Mucosa of descending colon (tissue), 3 donors: ENCODE measurements around the gene NHSL2. TPM values are rescaled to one million over a fixed set of nuclear protein-coding genes. Genes with fewer than 3 reads are reported as not detected.
"Not testable (repeated sequence)": the region's sequence is repeated elsewhere in the genome, so short reads cannot be mapped to it uniquely, and the experiment has no call there.

ENCODE experiments used
- ATAC-seq: fragments of 200-7000 bp; cut with Tn5 transposase; one replicate; pipeline ENCODE4 v1.9.1; 2020; ENCODE audit warnings: mild to moderate bottlenecking, moderate library complexity
- DNase-seq, 3 donors: peaks; one replicate each; pipeline ENCODE4 v3.0.0-alpha.2; 2020
- H3K36me3 ChIP-seq: fragments of 200-600 bp; one replicate; pipeline ENCODE4 v1.8.0; 2021; ENCODE audit warnings: low read depth, mild to moderate bottlenecking
- H3K4me1 ChIP-seq: fragments of 200-600 bp; one replicate; pipeline ENCODE4 v1.8.0; 2021; ENCODE audit warnings: low read depth, mild to moderate bottlenecking
- H3K4me3 ChIP-seq: fragments of 200-600 bp; one replicate; pipeline ENCODE4 v1.8.0; 2021; ENCODE audit warnings: mild to moderate bottlenecking
- H3K9me3 ChIP-seq: fragments of 200-600 bp; one replicate; pipeline ENCODE4 v1.8.0; 2021; ENCODE audit warnings: mild to moderate bottlenecking
- intact Hi-C, 2 donors: fragments of 100-400 bp; cut with DNase I in 1 of 2; cut with micrococcal nuclease in 1 of 2; formaldehyde crosslinking; loops; one replicate each; pipeline versions ENCODE4 v1.11.0 to v1.11.1; 2022; cut with DNase I, micrococcal nuclease
- total RNA-seq, 3 donors: library from RNA; stranded (reverse); fragmentation: NEBNext Ultra II Directional in 2 of 3; extraction: Animal tissue kit (Norgen Biotek cat#: 25700) in 2 of 3; gene quantifications; one replicate each; pipeline versions ENCODE4 v1.2.1 to v1.2.4, GENCODE V29; 2021 to 2023
- TF ChIP-seq, protein P1 (sequence below): fragments of 200-600 bp; IDR thresholded peaks from one replicate; pipeline ENCODE4 v1.8.0; 2022; ENCODE audit warnings: antibody characterized with exemption, mild to moderate bottlenecking
- donor health status: DM: no; HTN: no; CAD: no; lungs with moderate emphysema.
- donor health status: DM: no; HTN: no; CAD: no.
- donor health status: DM: no; HTN: yes; CAD: no.

NHSL2 gene
- total RNA-seq, 3 donors from 2014 or later: 1.2 to 11.8 (median 4.8) TPM

GRCh38 chrX:71872542-71873458 lies 37.8 kb upstream of the NHSL2 start:
- H3K4me3 ChIP-seq: no peak overlapping the region
- no peaks in the 10 kb centered on the region for H3K9me3 ChIP-seq
- H3K36me3 ChIP-seq: no peaks in the 10 kb centered on the region
- TF ChIP-seq, protein P1, sequence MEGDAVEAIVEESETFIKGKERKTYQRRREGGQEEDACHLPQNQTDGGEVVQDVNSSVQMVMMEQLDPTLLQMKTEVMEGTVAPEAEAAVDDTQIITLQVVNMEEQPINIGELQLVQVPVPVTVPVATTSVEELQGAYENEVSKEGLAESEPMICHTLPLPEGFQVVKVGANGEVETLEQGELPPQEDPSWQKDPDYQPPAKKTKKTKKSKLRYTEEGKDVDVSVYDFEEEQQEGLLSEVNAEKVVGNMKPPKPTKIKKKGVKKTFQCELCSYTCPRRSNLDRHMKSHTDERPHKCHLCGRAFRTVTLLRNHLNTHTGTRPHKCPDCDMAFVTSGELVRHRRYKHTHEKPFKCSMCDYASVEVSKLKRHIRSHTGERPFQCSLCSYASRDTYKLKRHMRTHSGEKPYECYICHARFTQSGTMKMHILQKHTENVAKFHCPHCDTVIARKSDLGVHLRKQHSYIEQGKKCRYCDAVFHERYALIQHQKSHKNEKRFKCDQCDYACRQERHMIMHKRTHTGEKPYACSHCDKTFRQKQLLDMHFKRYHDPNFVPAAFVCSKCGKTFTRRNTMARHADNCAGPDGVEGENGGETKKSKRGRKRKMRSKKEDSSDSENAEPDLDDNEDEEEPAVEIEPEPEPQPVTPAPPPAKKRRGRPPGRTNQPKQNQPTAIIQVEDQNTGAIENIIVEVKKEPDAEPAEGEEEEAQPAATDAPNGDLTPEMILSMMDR: no peak
- intact Hi-C loops: no loop called here
- ATAC-seq: no peak
- DNase-seq: no peak
- H3K4me1 ChIP-seq: no peaks in the 10 kb centered on the region

DNA sequence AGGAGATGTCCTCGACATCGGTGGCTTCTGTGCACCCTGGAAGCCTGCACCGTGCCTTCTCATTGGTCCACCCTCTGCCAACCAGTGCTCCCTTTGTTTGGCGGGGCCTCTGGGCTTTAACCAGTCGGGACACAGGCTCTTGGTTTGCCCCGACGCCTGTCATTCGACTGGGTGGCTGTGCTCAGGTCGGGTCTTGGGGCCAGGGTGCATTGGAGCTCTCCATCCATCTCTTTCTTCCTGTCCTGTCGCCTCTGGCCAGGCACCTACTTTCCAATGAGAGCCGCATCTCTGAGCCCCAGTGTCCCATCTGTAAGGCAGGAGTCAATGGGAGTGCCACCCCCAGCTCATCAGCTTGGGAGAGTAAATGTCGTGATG lies 37.2 kb upstream of the NHSL2 start:
- no peaks in the 10 kb centered on the region for H3K4me1 ChIP-seq
- TF ChIP-seq, protein P1: no peak
- H3K36me3 ChIP-seq: no peaks in the 10 kb centered on the region
- intact Hi-C loops: no loop called here
- ATAC-seq: no peak
- no peak overlapping the region for H3K4me3 ChIP-seq
- DNase-seq: no peak
- no peaks in the 10 kb centered on the region for H3K9me3 ChIP-seq

- DNase-seq, ATAC-seq, H3K9me3 ChIP-seq, intact Hi-C loops, H3K4me3 ChIP-seq, H3K4me1 ChIP-seq, H3K36me3 ChIP-seq: not testable (repeated sequence)
Measured at GRCh38 chrX:71876841-71877240, 33.8 kb upstream of the NHSL2 start.

DNA sequence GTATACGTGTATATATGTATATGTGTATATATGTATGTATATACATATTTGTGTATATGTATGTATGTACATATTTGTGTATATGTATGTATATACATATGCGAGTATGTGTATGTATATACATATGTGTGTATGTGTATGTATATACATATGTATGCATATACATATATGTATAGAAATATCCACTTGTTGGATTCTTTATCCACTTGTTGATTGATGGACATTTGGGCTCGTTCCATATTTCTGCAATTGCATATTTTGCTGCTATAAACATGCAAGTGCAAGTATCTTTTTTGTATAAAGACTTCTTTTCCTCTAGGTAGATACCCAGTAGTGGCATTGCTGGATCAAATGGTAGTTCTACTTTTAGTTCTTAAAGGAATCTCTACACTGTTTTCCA lies 25.5 kb upstream of the NHSL2 start:
- Histone ChIP-seq H3K9me3 (no peaks in the 10 kb centered on the region), H3K4me1 (no peaks in the 10 kb centered on the region), H3K4me3 (no peak overlapping the region), H3K36me3 (no peaks in the 10 kb centered on the region)
- intact Hi-C loops: no loop called here
- TF ChIP-seq, protein P1: no peak
- DNase-seq (no peak), ATAC-seq (no peak)

- Histone ChIP-seq H3K9me3 (no peaks in the 10 kb centered on the region), H3K36me3 (no peaks in the 10 kb centered on the region), H3K4me3 (no peak overlapping the region), H3K4me1 (no peaks in the 10 kb centered on the region)
- TF ChIP-seq, protein P1: no peak
- intact Hi-C loops: no loop called here
- DNase-seq (no peak), ATAC-seq (no peak)
Measured at GRCh38 chrX:71895607-71896006, 15.0 kb upstream of the NHSL2 start.

GRCh38 chrX:71906144-71906543 lies 4.5 kb upstream of the NHSL2 start:
- ATAC-seq: no peak
- TF ChIP-seq, protein P1: no peak
- DNase-seq: no peak
- Histone ChIP-seq H3K36me3 (no peaks in the 10 kb centered on the region), H3K4me1 (no peaks in the 10 kb centered on the region), H3K4me3 (no peak overlapping the region), H3K9me3 (no peaks in the 10 kb centered on the region)
- intact Hi-C loops: no loop called here
